ENCODE data around the gene FOXP3.

- TF ChIP-seq POLR2AphosphoS5 (IDR thresholded peaks at IDR 0.05) (no peak), CTCF (IDR thresholded peaks at IDR 0.05) (no peak), POLR2A (IDR thresholded peaks at IDR 0.05) (no peak)
Measured at GRCh38 chrX:49231333-49232000, 33.0 kb downstream of the FOXP3 start.

Measured in upper lobe of left lung (tissue), 4 donors.